Activated CD8-positive, alpha-beta T cell treated with anti-CD3 and anti-CD28 coated beads for 36 hours (primary cell): ENCODE results near the gene CACNA1C. TPM values are rescaled to one million over a fixed set of nuclear protein-coding genes. Genes with fewer than 3 reads are reported as not detected.

ENCODE experiments used
- ATAC-seq: fragments of 200-7000 bp; cut with Tn5 transposase; one replicate; pipeline ENCODE4 v1.10.0; 2021; ENCODE audit warnings: mild to moderate bottlenecking, moderate library complexity
- CTCF ChIA-PET: fragments of 350-600 bp; sonication (Branson Sonifier 250); formaldehyde crosslinking; loops from one replicate; lab custom pipeline; 2021; ENCODE audit warnings: antibody characterized with exemption; lab: Charles Lee
- POLR2A ChIA-PET: fragments of 350-600 bp; sonication (Branson Sonifier 250); formaldehyde crosslinking; loops from one replicate; lab custom pipeline; 2021; ENCODE audit warnings: antibody characterized with exemption; lab: Charles Lee
- DNase-seq: peaks from one replicate; pipeline ENCODE4 v3.0.0-alpha.2; 2020
- H3K27ac Mint-ChIP-seq: one replicate; pipeline ENCODE4 v1.8.0; 2021; ENCODE audit warnings: mild to moderate bottlenecking, mixed read lengths
- H3K27me3 Mint-ChIP-seq: one replicate; pipeline ENCODE4 v1.8.0; 2021; ENCODE audit warnings: mixed read lengths
- H3K36me3 Mint-ChIP-seq: one replicate; pipeline ENCODE4 v1.8.0; 2021; ENCODE audit warnings: low read depth, mixed read lengths
- H3K4me1 Mint-ChIP-seq: one replicate; pipeline ENCODE4 v1.8.0; 2021; ENCODE audit warnings: low read depth, mixed read lengths
- H3K4me3 Mint-ChIP-seq: one replicate; pipeline ENCODE4 v1.8.0; 2021; ENCODE audit warnings: mild to moderate bottlenecking, moderate library complexity, mixed read lengths
- H3K9me3 Mint-ChIP-seq: one replicate; pipeline ENCODE4 v1.8.0; 2021; ENCODE audit warnings: mixed read lengths
- intact Hi-C: fragments of 100-400 bp; cut with micrococcal nuclease; formaldehyde crosslinking; loops from one replicate; pipeline ENCODE4 v1.10.0; 2022
- total RNA-seq, 2 experiments: library from RNA; stranded (reverse); gene quantifications; one replicate each; pipeline ENCODE4 v1.2.3, GENCODE V29; 2021
- TF ChIP-seq, protein P1 (sequence below): fragments of 200-600 bp; IDR thresholded peaks from one replicate; pipeline ENCODE4 v1.8.0; 2022; ENCODE audit warnings: antibody characterized with exemption, mild to moderate bottlenecking

The CACNA1C gene
- total RNA-seq, 2 experiments from 2014 or later = 0.02 to 0.05 TPM

DNA sequence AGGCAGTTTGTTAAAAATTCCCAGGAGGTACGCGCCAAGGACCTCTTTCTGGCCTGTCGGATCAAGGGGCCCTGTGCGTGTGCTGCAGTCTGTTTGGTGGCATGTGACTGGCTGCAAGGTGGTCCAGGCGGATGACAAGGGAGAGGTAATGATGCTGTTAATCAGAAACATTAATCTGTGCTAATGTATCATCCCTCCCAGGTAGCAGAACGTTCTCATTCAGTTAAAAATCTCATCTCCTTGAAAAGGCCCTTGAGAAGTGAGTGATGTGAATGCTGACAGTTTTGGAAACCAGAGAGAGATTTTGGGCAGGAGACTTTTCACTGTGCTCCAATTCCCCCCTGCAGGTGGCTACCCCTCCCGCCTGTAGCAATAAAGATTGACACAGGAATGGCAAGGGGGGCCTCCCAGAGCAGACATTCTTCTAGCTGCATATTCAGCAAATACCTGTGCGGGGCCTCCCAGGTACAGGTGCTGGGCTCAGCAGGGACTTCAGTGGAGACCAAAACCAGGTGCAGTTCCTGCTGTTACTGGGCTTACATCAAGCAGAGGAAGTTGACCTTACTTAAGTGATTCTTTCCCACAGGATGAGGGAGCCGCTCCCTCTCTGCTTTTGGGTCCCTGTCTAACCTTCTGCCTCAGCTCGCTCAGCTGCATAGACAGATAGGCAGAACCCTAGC lies 364.8 kb downstream of the CACNA1C start:
- CTCF ChIA-PET = no interaction called here
- Mint-ChIP-seq H3K27ac (no peak overlapping the region), H3K36me3 (no peaks in the 10 kb centered on the region), H3K27me3 (no peaks in the 10 kb centered on the region), H3K4me3 (no peak overlapping the region), H3K4me1 (no peaks in the 10 kb centered on the region), H3K9me3 (no peaks in the 10 kb centered on the region)
- ATAC-seq = no peak
- intact Hi-C loops = no loop called here
- TF ChIP-seq, protein P1, sequence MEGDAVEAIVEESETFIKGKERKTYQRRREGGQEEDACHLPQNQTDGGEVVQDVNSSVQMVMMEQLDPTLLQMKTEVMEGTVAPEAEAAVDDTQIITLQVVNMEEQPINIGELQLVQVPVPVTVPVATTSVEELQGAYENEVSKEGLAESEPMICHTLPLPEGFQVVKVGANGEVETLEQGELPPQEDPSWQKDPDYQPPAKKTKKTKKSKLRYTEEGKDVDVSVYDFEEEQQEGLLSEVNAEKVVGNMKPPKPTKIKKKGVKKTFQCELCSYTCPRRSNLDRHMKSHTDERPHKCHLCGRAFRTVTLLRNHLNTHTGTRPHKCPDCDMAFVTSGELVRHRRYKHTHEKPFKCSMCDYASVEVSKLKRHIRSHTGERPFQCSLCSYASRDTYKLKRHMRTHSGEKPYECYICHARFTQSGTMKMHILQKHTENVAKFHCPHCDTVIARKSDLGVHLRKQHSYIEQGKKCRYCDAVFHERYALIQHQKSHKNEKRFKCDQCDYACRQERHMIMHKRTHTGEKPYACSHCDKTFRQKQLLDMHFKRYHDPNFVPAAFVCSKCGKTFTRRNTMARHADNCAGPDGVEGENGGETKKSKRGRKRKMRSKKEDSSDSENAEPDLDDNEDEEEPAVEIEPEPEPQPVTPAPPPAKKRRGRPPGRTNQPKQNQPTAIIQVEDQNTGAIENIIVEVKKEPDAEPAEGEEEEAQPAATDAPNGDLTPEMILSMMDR = no peak
- no peak for DNase-seq
- POLR2A ChIA-PET = no interaction called here

GRCh38 chr12:2418579-2418978 lies 365.8 kb downstream of the CACNA1C start:
- no peaks in the 10 kb centered on the region for H3K4me1 Mint-ChIP-seq
- no peaks in the 10 kb centered on the region for H3K36me3 Mint-ChIP-seq
- ChIA-PET POLR2A (no interaction called here), CTCF (no interaction called here)
- no peak for ATAC-seq
- H3K27me3 Mint-ChIP-seq = no peaks in the 10 kb centered on the region
- H3K4me3 Mint-ChIP-seq = no peak overlapping the region
- TF ChIP-seq, protein P1 = no peak
- DNase-seq = no peak
- intact Hi-C loops = no loop called here
- no peak overlapping the region for H3K27ac Mint-ChIP-seq
- H3K9me3 Mint-ChIP-seq = no peaks in the 10 kb centered on the region

DNA sequence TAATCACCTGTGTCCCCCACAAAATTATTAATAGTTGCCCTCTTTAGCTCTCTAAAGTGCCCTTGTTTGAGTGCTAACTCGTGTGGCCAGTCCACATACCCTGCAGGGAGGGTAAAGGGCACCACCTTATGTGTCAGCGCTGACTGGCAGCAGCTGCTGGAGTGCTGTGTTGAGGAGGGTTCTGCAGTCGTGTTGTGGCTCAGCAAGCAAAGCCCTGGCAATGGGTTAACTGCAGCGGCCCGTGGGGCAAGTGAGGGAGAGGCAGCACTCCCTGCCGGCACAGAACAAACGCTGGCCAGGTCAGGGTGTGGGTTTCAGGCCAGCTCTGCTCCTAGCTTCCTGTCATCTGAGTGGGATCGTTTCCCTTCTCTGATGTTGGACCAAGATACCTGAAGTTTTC lies 369.8 kb downstream of the CACNA1C start:
- Mint-ChIP-seq H3K27me3 (no peaks in the 10 kb centered on the region), H3K4me3 (no peak overlapping the region), H3K9me3 (no peaks in the 10 kb centered on the region), H3K4me1 (no peaks in the 10 kb centered on the region), H3K36me3 (no peaks in the 10 kb centered on the region), H3K27ac (no peak overlapping the region)
- no peak for DNase-seq
- intact Hi-C loops = no loop called here
- TF ChIP-seq, protein P1 = no peak
- ChIA-PET CTCF (no interaction called here), POLR2A (no interaction called here)
- ATAC-seq = no peak

DNA sequence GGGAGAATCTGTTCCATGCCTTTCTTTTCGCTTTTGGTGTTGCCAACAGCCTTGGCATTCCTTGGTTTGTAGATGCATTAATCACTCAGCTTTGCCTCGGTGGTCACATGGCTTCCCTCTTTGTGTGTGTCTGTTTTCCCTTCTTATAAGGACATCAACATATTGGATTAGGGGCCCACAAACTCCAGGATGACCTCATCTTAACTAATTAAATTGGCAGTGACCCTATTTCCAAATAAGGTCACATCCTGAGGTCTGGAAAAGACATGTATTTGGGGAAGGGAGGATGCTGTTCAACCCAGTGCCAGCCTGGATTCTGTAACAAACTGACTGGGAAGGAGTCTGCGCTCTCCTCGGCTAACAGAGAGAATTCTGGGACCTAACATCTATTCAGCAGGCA lies 376.2 kb downstream of the CACNA1C start:
- CTCF ChIA-PET = interaction anchor here (1.9 kb wide), 1 partner anchor 34 kb away, joined by 5 read pairs; no protein-coding TSS in a partner anchor
- no peak for ATAC-seq
- intact Hi-C loops = no loop called here
- no peak overlapping the region for H3K27ac Mint-ChIP-seq
- TF ChIP-seq, protein P1 = no peak
- H3K36me3 Mint-ChIP-seq = no peaks in the 10 kb centered on the region
- no peaks in the 10 kb centered on the region for H3K9me3 Mint-ChIP-seq
- no peaks in the 10 kb centered on the region for H3K27me3 Mint-ChIP-seq
- no peak for DNase-seq
- POLR2A ChIA-PET = no interaction called here
- H3K4me1 Mint-ChIP-seq = no peaks in the 10 kb centered on the region
- no peak overlapping the region for H3K4me3 Mint-ChIP-seq

- intact Hi-C loops = no loop called here
- CTCF ChIA-PET = no interaction called here
- TF ChIP-seq, protein P1 = no peak
Measured at GRCh38 chr12:2431810-2432209, 379.0 kb downstream of the CACNA1C start.

More at GRCh38 chr12:2431810-2432209, 379.0 kb downstream of the CACNA1C start:
- H3K27ac Mint-ChIP-seq = no peak overlapping the region
- H3K4me1 Mint-ChIP-seq = no peaks in the 10 kb centered on the region
- H3K4me3 Mint-ChIP-seq = no peak overlapping the region
- H3K36me3 Mint-ChIP-seq = no peaks in the 10 kb centered on the region
- DNase-seq = no peak
- POLR2A ChIA-PET = no interaction called here
- no peaks in the 10 kb centered on the region for H3K9me3 Mint-ChIP-seq
- no peak for ATAC-seq
- H3K27me3 Mint-ChIP-seq = peaks cover 2% of the 10 kb centered on the region
